NCI-H226 (cell line): ENCODE measurements around the gene WBP1.
A peak's percentile ranks its signal among the peaks of the same experiment; 100 is the strongest.
"Not testable (repeated sequence)": the region's sequence is repeated elsewhere in the genome, so short reads cannot be mapped to it uniquely, and the experiment has no call there.

Experiments used
- DNase-seq: peaks from one replicate; pipeline ENCODE4 v3.0.0-alpha.2; 2015

Gene WBP1

DNA sequence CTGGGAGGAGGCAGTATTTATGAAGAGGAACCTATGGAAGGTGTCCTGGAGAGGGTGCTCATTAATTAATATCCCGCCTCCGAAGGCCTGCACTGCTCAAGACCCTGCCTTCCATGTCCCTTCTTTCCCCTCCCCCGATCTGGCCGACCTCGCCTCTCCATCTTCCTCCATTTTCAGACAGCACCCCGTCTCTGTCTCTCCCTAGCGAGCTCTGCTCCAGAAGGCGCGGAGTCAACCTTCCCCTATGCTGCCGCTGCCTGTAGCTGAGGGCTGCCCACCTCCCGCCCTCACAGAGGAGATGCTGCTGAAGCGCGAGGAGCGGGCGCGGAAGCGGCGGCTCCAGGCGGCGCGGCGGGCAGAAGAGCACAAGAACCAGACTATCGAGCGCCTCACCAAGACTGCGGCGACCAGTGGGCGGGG, 1.1 kb upstream of the WBP1 start:
- DNase-seq, result no peak

- no peak for DNase-seq
Measured at GRCh38 chr2:74457549-74458131, 598 bp upstream of the WBP1 start.

DNA sequence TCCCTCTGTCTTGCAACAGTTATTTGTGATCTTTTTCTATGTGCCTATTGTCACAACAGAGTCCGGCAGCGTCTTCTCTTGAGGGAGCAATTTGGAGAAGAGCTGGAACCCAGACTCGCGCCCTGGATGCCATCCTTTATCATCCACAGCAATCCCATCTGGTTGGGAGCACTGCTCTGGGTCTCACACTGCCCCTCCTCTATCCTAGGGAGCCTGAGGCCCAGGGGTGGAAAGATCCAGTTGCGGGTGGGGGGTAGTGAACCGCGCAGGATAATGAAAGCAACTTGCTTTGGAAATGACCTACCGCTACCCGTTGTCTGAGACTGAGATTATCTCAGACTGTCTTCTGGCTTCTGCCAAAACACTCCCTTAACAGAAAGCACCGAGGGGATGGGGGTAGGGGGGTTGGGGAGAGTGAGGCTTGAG, 713 bp downstream of the WBP1 start:
- DNase-seq, result no peak

GRCh38 chr2:74459503-74460118, 1.4 kb downstream of the WBP1 start:
- DNase-seq, result not testable (repeated sequence)

- DNase-seq, result not testable (repeated sequence)
Measured at GRCh38 chr2:74460187-74460586, 1.9 kb downstream of the WBP1 start.

- no peak for DNase-seq
Measured at GRCh38 chr2:74461187-74462053, 3.2 kb downstream of the WBP1 start.

- DNase-seq, result no peak
Measured at GRCh38 chr2:74462054-74462785, 4.0 kb downstream of the WBP1 start.

- no peak for DNase-seq
Measured at GRCh38 chr2:74462786-74463105, 4.5 kb downstream of the WBP1 start.

- no peak for DNase-seq
Measured at GRCh38 chr2:74464406-74464805, 6.2 kb downstream of the WBP1 start.

- DNase-seq, result not testable (repeated sequence)
Measured at GRCh38 chr2:74470742-74471141, 12.5 kb downstream of the WBP1 start.

GRCh38 chr2:74471332-74472065, 13.3 kb downstream of the WBP1 start:
- no peak for DNase-seq

DNA sequence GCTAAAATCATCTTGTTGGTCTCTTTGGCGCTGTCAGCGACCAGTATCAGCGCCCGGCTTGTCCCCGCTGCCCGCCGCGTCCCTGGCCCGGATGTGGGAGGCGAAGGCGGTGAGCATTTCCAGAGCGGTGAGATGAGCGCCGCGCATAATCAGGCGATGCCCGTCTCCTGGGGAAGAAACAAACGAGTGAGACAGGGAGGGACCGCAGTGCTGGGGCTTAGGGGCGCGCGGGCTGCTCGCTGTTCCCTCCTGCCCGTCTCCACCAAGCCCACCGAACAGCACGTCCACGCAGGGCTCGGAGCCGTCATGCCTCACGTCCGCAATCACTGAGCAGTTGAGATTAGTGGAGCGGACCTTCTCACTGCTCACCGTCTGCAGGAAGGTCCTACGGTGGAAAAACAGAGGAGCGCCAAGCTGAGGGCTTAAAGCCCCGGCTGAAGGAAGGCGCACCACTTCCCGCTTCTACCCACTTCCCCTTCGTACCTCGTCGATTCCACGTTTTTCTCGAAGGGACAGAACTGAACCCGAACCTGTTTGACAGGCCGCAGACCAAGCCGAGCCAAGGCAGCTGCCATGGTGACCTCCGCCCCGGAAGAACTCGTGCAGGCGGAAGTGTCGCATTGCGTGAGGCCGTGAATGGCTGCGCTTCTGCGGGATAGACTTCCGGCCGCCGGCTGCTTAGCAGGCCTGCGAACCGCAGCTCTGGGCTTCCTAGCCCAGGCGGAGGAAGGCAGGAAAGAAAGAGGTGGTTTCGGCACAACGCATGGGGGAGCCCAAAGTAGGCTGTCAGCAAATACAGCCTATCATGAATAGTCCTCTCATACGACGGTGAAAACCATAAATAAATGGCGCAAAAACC, 14.1 kb downstream of the WBP1 start, which contains the start of gene MRPL53:
TSS of gene MRPL53 (minus strand) at position 595 of the 859 bp plus-strand sequence. CDS start at position 575, 20 bp downstream.
- DNase-seq, result peak; percentile 91

- no peak for DNase-seq
Measured at GRCh38 chr2:74472945-74473258, 14.7 kb downstream of the WBP1 start.

GRCh38 chr2:74474481-74474880, 16.2 kb downstream of the WBP1 start:
- DNase-seq, result no peak

GRCh38 chr2:74474899-74475298, 16.7 kb downstream of the WBP1 start:
- DNase-seq, result no peak

- no peak for DNase-seq
Measured at GRCh38 chr2:74481431-74481830, 23.2 kb downstream of the WBP1 start.

- peak; percentile 28 for DNase-seq
Measured at GRCh38 chr2:74481961-74482800, 23.9 kb downstream of the WBP1 start.

GRCh38 chr2:74482801-74483674, 24.8 kb downstream of the WBP1 start, which contains the start of the genes CCDC142 and TTC31:
TSS of gene CCDC142 (minus strand) at chr2:74482998. CDS start at chr2:74482837, 161 bp downstream.
TSS of gene TTC31 (plus strand) at chr2:74483081. CDS start at chr2:74483096, 15 bp downstream.
- peak; percentile 91 for DNase-seq

- DNase-seq, result not testable (repeated sequence)
Measured at GRCh38 chr2:74483675-74484164, 25.5 kb downstream of the WBP1 start.
